HG02870 (cell line): ENCODE results near the gene KRTAP10-12.

Experiments used
- ATAC-seq: cut with Tn5 transposase; IDR thresholded peaks from one replicate; pipeline ENCODE4 v1.9.1; 2021; ENCODE audit warnings: mild to moderate bottlenecking, moderate library complexity; ENCODE audit not compliant: unreplicated experiment

The KRTAP10-12 gene

DNA sequence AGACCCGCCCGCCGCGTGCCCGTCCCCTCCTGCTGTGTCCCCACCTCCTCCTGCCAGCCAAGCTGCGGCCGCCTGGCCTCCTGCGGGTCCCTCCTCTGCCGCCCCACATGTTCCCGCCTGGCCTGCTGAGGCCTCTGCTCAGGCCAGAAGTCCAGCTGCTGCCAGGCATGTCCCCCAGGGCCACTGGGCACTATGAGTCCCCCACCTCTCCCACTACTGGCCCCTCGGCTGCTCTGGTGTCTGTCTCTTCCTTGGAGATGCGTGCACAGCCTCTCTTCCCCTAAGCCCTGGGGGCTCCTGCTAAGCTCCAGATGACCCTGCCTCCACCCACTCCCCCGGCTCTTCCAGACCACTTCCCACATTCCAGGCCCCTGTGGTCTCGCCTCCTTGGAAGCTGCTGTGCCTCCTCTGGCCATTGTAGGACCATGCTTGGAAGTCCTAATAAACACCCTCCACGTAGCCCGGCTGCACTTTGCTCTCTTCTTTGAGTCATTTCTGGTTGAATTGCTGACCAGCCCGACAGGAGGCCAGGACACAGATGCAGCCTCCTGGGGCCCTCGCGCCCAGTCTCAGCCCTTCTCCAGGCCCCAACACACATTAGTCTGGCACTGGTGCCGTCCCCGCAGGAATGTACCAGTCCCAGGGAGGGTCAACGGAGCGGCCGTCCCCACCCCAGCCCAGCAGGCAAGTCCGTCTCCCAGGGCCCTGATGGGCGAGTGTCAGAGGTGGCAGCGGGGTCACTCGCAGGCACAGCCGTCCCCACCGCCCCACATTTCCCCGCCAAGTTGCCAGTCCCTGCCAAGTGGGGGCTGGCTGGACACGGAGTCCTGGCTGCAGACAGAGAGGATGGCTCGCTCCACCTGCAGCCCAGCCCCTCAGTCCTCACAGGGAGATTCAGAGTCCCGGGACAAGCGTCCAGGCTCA, 1.1 kb downstream of the KRTAP10-12 start:
- ATAC-seq, result no peak

- no peak for ATAC-seq
Measured at GRCh38 chr21:44699502-44700001, 2.6 kb downstream of the KRTAP10-12 start.

- ATAC-seq, result no peak
Measured at GRCh38 chr21:44700101-44701022, 3.4 kb downstream of the KRTAP10-12 start.

- ATAC-seq, result no peak
Measured at GRCh38 chr21:44701023-44701400, 4.0 kb downstream of the KRTAP10-12 start.

GRCh38 chr21:44701541-44701940, 4.6 kb downstream of the KRTAP10-12 start:
- no peak for ATAC-seq

- no peak for ATAC-seq
Measured at GRCh38 chr21:44702111-44702972, 5.4 kb downstream of the KRTAP10-12 start.

GRCh38 chr21:44702973-44703730, 6.2 kb downstream of the KRTAP10-12 start:
- ATAC-seq, result no peak

DNA sequence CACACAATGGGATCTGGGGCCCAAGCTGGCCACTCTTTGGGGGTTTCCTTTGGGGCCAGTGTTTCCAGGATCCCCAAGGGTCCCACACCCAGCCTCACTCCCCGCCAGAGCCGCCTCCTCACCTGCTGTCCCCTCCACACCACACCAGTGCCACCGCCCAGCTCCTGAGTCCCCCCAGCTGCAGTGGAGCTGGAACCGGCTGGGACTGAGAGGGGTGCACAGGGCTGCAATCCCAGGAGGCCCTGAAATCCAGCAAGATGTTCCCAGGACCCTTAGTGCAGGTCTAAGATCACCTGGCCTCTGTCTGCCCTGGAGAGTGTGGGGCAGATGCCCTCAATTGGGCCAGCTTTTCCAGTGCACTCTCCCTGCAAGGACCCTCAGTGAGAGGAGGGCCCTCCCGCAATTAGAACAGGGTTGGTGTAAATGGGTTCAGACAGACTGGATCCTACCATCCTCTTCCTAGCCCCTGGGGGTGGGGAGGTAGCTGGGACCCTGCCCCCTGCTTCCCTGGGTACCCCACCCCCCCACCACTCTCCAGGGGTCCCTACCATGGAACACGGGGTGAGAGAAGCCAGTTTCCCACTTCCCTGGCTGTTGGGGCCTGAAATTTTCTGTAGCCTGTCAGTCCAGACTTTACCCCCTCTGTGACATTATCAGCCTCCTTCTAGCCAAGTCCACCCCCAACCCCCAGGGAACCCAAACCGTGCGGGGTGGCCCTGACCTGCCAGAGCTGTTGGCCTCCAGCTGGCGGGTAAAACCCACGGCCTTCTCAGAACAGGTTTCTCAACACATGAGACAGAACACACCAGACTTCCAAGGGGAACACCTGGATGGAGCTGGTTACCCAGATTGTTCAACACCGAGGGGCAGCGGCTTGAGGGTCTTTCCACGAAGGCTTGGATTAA, 7.0 kb downstream of the KRTAP10-12 start:
- no peak for ATAC-seq

GRCh38 chr21:44704636-44705001, 7.6 kb downstream of the KRTAP10-12 start:
- no peak for ATAC-seq

DNA sequence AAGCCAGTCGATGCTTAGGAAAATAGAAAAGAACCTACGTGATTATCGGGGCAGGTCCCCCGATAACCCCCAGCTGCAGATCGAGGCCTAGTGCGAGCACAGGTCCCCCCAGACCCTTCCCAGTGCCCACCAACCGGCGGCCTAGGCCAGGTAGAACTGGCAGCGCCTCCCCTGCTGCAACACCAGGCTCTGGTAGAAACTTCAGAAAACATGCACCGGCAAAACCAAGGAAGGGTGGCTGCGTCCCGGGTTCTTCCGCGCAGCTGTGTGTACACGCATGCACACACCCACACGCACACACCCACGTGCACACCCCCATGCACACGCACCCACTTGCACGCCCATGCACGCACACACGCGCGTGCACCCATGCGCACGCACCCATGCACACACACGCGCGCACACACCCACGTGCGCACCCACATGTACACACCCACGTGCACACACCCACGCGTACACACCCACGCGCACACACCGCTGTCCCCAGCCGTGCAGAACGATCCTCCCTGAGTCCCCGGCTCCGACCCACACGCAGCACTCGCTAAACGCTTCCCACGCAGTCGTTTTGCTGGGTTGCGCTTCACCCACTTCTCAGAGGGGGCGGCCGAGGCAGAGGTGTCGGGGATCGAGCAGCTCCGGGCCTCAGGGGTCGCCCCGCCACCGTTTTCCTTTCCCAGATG, 9.2 kb downstream of the KRTAP10-12 start:
- ATAC-seq, result no peak

DNA sequence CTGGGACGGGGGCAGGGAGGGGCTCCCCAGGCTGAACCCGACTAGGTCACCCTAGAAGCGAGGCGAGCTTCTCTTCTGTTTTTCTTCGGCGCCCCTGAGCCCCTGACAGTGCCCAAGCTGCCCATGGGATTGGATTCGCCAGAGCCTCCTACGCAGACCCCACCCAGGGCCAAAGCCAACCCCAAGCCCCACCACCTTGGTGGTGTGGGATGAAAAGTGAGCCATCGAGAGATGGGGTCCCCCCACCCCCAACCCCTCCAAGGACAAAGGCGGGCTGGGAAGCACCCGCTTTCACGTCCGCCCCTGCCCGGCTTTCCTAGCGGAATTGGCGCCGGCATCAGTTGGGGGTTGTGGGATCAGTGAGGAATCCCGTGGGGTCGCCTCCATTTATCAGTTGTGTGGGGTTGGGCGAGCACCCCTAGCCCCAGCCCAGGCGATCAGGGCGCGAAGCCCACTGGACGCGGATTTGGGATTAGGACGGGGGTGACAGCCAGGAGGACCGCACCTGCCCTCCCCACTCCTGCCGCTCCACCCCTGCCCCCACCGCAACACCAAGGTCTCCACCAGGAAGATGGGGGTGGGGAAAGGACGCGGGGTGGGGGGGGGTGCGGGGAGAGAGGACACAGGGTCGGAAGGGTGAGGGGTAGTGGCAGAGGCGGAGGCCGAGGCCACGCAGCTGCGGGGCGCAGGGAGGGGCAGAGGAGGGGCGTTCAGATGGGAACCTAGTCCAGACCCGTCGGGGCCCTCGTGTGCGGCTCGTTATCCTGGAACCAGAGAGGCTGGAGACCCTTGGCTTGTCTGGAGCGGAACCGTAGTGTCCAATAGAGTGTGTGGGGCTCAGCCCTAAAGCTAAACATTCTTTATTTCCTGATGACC, 10.0 kb downstream of the KRTAP10-12 start:
- no peak for ATAC-seq

- ATAC-seq, result no peak
Measured at GRCh38 chr21:44708213-44708865, 11.4 kb downstream of the KRTAP10-12 start.

GRCh38 chr21:44708866-44709425, 12.0 kb downstream of the KRTAP10-12 start:
- no peak for ATAC-seq

GRCh38 chr21:44709426-44710293, 12.7 kb downstream of the KRTAP10-12 start:
- no peak for ATAC-seq

GRCh38 chr21:44710294-44710665, 13.3 kb downstream of the KRTAP10-12 start:
- no peak for ATAC-seq
